CD4-positive, alpha-beta T cell treated with Interleukin-12 subunit alpha and Interleukin-12 subunit beta, for 1 hour (primary cell): Measurements from ENCODE around the gene SH3BP5.

Experiments used
- DNase-seq: peaks from one replicate; pipeline ENCODE4 v3.0.0-alpha.2; 2020

SH3BP5 gene

GRCh38 chr3:15324379-15324808, 8.0 kb downstream of the SH3BP5 start:
- DNase-seq: no peak

GRCh38 chr3:15323063-15323462, 9.3 kb downstream of the SH3BP5 start:
- no peak for DNase-seq

GRCh38 chr3:15321349-15321748, 11.0 kb downstream of the SH3BP5 start:
- DNase-seq: no peak

- DNase-seq: no peak
Observed at GRCh38 chr3:15319575-15319974, 12.8 kb downstream of the SH3BP5 start.

- DNase-seq: no peak
Observed at GRCh38 chr3:15319136-15319535, 13.2 kb downstream of the SH3BP5 start.

- no peak for DNase-seq
Observed at GRCh38 chr3:15318661-15319060, 13.7 kb downstream of the SH3BP5 start.

GRCh38 chr3:15316998-15317435, 15.4 kb downstream of the SH3BP5 start:
- no peak for DNase-seq

GRCh38 chr3:15315003-15315402, 17.4 kb downstream of the SH3BP5 start:
- DNase-seq: no peak

- DNase-seq: no peak
Observed at GRCh38 chr3:15314276-15314675, 18.1 kb downstream of the SH3BP5 start.

GRCh38 chr3:15313461-15313860, 18.9 kb downstream of the SH3BP5 start:
- peak; percentile 30 for DNase-seq

GRCh38 chr3:15312550-15312949, 19.8 kb downstream of the SH3BP5 start:
- DNase-seq: no peak

- peak; percentile 62 for DNase-seq
Observed at GRCh38 chr3:15310491-15311370, 21.7 kb downstream of the SH3BP5 start.

- DNase-seq: no peak
Observed at GRCh38 chr3:15309662-15310335, 22.6 kb downstream of the SH3BP5 start.

- DNase-seq: no peak
Observed at GRCh38 chr3:15307580-15307979, 24.8 kb downstream of the SH3BP5 start.

GRCh38 chr3:15306979-15307359, 25.4 kb downstream of the SH3BP5 start:
- no peak for DNase-seq

- no peak for DNase-seq
Observed at GRCh38 chr3:15305359-15305844, 27.0 kb downstream of the SH3BP5 start.

GRCh38 chr3:15303728-15304127, 28.7 kb downstream of the SH3BP5 start:
- no peak for DNase-seq

GRCh38 chr3:15303216-15303615, 29.2 kb downstream of the SH3BP5 start:
- no peak for DNase-seq

GRCh38 chr3:15301761-15302160, 30.6 kb downstream of the SH3BP5 start:
- no peak for DNase-seq

GRCh38 chr3:15300323-15301078, 31.9 kb downstream of the SH3BP5 start:
- no peak for DNase-seq

GRCh38 chr3:15299036-15299435, 33.4 kb downstream of the SH3BP5 start:
- DNase-seq: no peak

- DNase-seq: no peak
Observed at GRCh38 chr3:15298504-15298903, 33.9 kb downstream of the SH3BP5 start.
